GM12801 (cell line): Measurements from ENCODE around the gene MPO.

ENCODE experiments used
- TF ChIP-seq, protein P1 (sequence below): IDR thresholded peaks from one replicate; pipeline ENCODE4 v1.5.1; 2011; ENCODE audit warnings: control low read depth; ENCODE audit not compliant: insufficient read length; ENCODE audit errors: extremely low read depth

MPO gene, protein sequence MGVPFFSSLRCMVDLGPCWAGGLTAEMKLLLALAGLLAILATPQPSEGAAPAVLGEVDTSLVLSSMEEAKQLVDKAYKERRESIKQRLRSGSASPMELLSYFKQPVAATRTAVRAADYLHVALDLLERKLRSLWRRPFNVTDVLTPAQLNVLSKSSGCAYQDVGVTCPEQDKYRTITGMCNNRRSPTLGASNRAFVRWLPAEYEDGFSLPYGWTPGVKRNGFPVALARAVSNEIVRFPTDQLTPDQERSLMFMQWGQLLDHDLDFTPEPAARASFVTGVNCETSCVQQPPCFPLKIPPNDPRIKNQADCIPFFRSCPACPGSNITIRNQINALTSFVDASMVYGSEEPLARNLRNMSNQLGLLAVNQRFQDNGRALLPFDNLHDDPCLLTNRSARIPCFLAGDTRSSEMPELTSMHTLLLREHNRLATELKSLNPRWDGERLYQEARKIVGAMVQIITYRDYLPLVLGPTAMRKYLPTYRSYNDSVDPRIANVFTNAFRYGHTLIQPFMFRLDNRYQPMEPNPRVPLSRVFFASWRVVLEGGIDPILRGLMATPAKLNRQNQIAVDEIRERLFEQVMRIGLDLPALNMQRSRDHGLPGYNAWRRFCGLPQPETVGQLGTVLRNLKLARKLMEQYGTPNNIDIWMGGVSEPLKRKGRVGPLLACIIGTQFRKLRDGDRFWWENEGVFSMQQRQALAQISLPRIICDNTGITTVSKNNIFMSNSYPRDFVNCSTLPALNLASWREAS

DNA sequence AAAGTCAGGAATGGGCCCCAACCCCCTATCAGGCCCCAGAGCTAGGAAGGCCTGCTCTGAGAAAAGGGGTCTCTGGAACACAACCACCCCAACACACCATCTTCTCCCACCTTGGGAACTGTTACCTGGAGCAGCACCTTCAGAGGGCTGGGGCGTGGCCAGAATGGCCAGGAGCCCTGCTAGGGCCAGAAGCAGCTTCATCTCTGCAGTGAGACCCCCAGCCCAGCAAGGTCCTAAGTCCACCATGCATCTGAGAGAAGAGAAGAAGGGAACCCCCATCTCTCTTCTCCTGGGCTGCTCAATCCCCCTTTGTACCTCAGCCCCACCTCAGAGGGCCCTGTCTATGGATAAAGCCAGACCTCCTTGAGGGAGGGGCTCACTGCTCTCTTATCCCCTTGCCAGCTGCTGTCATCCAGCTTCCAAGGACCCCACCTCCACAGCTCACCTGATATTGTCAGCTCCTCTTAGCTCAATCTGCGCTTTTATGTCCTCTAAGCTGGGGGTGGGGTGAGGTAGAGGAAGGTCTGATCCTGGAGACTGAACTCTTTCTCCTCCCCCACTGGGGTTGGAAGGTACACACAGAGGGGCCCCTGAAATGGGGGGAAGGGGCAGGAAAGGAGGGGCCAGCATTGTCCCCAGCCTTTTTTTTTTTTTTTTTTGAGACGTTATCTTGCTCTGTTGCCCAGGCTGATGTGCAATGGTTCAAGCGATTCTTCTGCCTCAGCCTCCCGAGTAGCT, at the start of gene MPO:
Gene MPO (minus strand): TSS at position 456 of the 738 bp plus-strand sequence. CDS start 177 bp downstream, at position 279.
- TF ChIP-seq, protein P1, sequence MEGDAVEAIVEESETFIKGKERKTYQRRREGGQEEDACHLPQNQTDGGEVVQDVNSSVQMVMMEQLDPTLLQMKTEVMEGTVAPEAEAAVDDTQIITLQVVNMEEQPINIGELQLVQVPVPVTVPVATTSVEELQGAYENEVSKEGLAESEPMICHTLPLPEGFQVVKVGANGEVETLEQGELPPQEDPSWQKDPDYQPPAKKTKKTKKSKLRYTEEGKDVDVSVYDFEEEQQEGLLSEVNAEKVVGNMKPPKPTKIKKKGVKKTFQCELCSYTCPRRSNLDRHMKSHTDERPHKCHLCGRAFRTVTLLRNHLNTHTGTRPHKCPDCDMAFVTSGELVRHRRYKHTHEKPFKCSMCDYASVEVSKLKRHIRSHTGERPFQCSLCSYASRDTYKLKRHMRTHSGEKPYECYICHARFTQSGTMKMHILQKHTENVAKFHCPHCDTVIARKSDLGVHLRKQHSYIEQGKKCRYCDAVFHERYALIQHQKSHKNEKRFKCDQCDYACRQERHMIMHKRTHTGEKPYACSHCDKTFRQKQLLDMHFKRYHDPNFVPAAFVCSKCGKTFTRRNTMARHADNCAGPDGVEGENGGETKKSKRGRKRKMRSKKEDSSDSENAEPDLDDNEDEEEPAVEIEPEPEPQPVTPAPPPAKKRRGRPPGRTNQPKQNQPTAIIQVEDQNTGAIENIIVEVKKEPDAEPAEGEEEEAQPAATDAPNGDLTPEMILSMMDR = no peak

DNA sequence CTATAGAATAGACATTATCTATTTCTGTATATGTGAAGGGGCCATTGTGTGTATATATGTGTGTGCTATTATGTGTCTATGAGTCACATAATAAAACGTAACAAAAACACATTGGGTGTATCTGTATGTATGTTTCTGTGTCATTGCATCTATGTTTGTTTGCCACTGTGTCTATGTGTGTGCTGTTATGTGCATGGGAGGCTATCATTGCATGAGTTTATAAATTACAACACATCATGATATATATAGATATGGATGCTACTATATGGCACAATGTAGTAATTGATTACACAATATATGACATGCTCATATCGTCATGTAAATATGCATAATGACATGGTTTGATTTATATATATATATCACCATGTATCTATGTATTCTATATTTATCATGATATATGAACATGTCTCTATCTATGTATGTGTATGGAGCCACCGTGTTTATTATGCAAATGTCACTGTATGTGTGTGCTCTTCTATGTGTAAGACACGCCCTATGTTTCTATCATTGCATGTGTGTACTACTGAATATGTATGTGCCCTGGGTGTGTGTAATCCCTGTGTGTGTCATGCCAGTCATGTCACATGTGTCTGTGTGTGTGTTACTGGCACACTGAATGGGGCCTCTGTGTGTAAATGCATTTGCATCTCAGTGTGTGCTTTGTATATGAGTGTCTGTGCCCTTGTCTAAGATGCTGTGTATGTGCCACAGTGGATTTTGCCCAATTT, 49.2 kb upstream of the MPO start:
- TF ChIP-seq, protein P1 = no peak

DNA sequence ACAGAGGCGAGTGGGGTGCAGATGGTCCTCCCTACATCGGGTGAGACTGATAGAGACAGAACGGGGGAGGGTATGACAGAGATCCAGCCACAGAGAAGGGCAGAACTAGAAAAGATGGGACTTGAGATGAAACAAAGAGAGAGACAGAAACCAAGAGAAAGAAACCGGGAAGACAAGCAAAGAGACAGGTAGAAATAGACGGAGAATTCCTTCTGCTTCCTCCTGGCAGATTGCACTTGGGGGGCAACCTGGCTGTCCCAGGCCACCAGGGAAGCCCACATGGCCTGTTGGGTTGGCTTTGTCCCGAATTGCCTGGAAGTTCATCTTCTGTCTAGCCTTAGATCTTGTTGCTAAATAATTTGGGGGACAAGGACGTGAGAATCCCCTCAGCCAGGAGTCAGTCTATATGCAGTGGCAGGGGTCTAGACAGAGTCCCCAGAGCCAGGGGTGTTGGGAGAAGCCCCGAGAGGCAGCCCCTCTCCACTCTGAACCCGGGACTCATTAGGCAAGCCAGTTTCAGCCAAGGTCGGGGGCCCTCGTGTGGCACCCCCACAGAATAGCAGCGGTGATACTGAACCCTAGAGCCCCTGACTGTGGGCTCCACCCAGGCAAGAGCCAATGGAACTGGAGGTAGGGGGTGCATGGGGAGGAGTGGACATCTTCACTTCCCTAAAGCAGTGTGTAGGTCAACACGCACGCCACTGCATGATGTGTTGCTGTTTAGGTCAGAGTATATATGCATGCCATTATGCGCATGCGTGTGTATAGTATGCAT, 48.5 kb upstream of the MPO start:
- TF ChIP-seq, protein P1 = no peak

DNA sequence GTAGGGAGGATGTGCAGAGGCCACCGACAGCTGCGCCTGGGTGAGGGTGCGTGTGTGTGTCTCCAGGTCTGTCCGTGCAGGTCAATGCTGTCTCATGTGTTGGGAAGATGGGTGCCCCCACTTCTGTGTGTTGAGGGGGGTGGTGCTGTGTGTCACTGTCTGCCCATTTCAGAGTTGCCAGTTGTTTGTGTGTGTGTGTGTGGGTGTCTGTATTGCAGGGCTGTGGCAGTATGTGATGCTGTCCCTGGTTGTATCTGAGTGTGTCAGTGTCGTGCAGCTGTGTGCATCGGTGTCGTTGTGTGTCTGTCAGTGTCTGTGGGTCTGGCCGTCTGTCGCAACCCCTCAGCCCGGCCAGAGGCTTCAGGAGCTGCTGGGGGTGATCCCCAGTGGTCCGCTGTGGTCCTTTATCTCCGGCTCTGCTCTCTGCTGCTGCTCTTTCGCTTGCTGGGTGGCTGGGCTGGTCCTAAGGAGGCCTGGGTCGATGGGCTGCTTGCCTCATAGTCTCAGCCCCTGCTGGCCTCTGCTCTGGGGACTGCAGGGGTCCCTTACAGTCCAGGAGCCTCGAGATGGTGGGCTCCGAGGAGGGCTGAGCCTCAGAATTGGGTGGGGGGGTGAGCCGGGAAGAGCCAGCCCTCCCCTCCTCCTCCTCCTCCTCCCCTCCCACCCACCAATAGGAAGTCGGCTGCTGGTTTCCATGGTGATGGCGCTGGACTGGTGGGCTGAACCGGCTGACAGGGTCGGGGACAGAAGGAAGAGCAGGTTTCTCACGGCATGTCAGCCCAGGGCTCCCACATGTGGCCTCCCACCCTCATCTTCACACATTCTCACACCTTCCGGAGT, 47.7 kb upstream of the MPO start, which contains the start of gene TSPOAP1:
Gene TSPOAP1 (minus strand): TSS at position 601 of the 840 bp plus-strand sequence. CDS start 875 bp downstream, outside the sequence.
- TF ChIP-seq, protein P1 = no peak

DNA sequence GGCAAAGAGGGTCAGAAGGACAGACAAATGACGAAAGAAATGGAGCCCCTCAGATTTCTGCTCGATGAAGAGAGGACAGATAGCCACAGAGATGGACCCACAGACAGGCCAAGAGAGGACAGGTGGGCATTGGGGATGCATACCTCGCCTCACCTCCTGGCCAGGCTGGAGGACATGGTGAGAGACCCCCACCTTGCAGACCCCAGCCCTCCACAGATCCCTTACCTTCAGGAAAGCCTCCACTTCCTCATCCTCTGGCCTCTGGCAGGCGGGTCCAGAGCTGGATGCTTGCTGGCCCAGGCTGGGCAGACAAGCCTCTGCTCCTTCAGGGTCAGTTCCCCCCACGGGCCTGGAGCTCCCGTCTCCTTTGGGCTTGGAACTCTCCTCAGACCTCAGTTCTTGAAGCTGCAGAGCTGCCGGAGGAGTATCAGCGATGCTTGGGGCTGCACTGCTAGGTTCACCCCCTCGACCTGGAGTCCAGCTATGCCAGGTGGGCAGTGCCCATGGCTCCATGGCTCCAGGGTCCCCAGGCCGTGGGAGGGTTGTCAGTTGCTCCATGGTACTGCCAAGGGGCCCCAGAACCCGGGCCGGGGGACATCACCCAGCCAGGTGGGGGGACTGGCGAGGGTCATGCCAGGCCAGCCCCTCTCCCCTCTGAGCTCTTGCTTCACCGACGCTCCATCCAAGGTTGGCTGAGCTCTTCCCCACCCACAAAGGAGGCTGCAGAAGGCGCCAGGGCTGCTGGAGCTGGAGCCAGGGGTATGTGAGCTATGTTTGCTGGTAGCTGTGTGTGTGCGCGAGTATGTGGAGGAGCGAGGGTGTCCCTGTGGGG, 46.8 kb upstream of the MPO start:
- TF ChIP-seq, protein P1 = no peak
